HG03039 (cell line): ENCODE results near the gene TPM4.

Experiments
- ATAC-seq: cut with Tn5 transposase; IDR thresholded peaks from one replicate; pipeline ENCODE4 v1.9.1; 2021; ENCODE audit warnings: mild to moderate bottlenecking, moderate library complexity; ENCODE audit not compliant: unreplicated experiment

Gene TPM4

GRCh38 chr19:16041299-16041990, 34.9 kb upstream of the TPM4 start:
- ATAC-seq, result no peak

- no peak for ATAC-seq
Measured at GRCh38 chr19:16041991-16042386, 34.3 kb upstream of the TPM4 start.

GRCh38 chr19:16042533-16043085, 33.7 kb upstream of the TPM4 start:
- no peak for ATAC-seq

- no peak for ATAC-seq
Measured at GRCh38 chr19:16043156-16043757, 33.0 kb upstream of the TPM4 start.

GRCh38 chr19:16044746-16045145, 31.5 kb upstream of the TPM4 start:
- no peak for ATAC-seq

GRCh38 chr19:16045171-16045570, 31.1 kb upstream of the TPM4 start:
- ATAC-seq, result no peak

GRCh38 chr19:16045893-16046292, 30.4 kb upstream of the TPM4 start:
- ATAC-seq, result no peak

- ATAC-seq, result no peak
Measured at GRCh38 chr19:16048583-16048982, 27.7 kb upstream of the TPM4 start.

GRCh38 chr19:16051254-16052025, 24.9 kb upstream of the TPM4 start:
- ATAC-seq, result no peak

GRCh38 chr19:16052353-16052752, 23.9 kb upstream of the TPM4 start:
- ATAC-seq, result no peak

GRCh38 chr19:16057062-16057461, 19.2 kb upstream of the TPM4 start:
- no peak for ATAC-seq

- ATAC-seq, result no peak
Measured at GRCh38 chr19:16060294-16060693, 16.0 kb upstream of the TPM4 start.

- no peak for ATAC-seq
Measured at GRCh38 chr19:16061943-16062342, 14.4 kb upstream of the TPM4 start.

GRCh38 chr19:16062789-16063188, 13.5 kb upstream of the TPM4 start:
- no peak for ATAC-seq

- ATAC-seq, result no peak
Measured at GRCh38 chr19:16064209-16064889, 11.9 kb upstream of the TPM4 start.

- no peak for ATAC-seq
Measured at GRCh38 chr19:16066611-16067104, 9.6 kb upstream of the TPM4 start.

GRCh38 chr19:16067205-16067938, 8.9 kb upstream of the TPM4 start:
- no peak for ATAC-seq

GRCh38 chr19:16068696-16069259, 7.5 kb upstream of the TPM4 start:
- ATAC-seq, result no peak

- ATAC-seq, result no peak
Measured at GRCh38 chr19:16069813-16070365, 6.4 kb upstream of the TPM4 start.
